HG03521 (cell line): ENCODE measurements around the gene DYNLRB1.

Experiments
- ATAC-seq: cut with Tn5 transposase; IDR thresholded peaks from one replicate; pipeline ENCODE4 v1.9.1; 2021; ENCODE audit warnings: mild to moderate bottlenecking, moderate library complexity; ENCODE audit not compliant: unreplicated experiment

DYNLRB1 gene

DNA sequence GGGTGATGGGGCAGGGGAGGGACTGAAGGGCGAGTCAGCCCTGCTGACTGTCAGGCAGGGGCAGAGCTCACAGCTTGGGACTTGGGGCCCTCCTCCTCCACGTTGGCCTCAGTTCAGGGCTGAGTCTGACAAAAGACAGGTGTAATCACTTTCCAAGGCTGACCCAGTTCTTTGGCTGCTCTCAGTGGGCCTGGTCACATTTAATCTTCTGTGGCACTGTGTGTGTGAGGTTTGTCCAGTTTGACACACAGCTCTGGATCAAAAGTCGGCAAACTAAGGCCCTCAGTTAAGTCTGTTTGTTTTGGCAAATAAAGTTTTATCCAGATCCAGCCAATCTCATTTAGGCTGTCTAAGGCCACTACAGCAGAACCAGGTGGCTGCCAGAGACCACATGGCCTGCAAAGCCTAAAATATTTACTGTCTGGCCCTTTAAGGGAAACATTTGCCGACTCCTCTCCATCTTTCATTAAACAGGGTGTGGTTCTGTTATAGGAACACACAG lies 37.2 kb downstream of the DYNLRB1 start:
- ATAC-seq = no peak

DNA sequence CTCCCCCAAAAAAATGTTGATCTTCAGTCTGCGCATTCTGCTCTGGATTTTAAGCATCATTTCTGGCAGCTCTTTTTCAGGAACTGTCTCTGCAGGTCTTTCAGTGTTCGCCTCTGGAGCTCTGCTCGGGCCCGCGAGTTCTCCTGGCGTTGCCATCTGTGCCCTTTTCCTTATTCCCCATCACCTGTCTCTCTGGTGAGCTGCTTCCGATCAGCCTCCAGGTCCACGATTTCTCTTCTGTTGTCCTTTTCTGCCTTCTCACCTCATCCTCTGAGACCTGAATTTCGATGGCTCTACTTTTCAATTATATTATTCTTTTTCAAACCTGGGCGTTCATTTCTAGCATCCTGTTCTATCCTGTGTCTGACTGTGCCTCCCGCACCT lies 41.7 kb downstream of the DYNLRB1 start:
- ATAC-seq = no peak

DNA sequence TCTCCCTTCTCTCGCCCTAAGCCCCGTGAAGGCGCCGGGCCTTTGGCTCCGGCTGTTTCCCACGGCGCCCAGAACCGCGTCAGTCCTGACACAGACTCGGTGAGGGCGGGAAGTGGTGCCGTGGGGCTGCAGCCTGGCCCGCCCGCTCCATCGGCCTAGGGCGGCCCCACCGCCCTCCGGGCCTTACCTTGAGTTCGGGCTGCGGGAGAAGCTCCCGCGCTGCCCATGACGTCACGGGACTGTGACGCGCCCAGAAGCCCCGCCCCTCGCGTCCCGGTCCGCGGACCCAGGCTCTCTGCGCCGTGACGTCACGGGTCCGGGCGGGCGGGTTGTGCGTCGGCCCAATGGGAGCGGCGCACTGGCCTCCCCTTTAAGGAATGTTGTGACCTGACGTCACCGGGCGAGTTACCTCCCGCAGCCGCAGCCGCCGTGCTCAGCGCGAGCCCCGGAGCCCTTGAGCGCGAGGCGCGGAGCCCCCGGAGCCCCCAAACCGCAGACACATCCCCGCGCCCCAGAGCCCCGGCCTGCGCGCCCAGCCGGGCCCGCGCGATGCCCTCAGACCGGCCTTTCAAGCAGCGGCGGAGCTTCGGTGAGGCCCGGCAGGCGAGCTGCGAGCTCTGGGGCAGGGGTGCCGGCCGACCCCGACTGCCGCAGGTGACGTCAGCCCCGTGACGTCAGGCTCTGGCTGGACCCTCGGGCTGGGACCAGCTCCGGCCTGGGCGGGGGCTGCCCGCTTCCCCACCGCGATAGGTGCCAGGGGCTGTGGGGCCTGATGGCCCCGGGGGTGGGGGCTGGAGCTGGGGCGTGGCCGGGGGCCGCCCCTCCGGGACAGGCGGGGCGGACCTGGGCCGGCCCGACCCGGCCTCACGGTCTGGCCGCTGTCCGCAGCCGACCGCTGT lies 42.3 kb downstream of the DYNLRB1 start, which contains the start of gene MAP1LC3A:
TSS of gene MAP1LC3A (plus strand) at position 399 of the 899 bp plus-strand sequence. CDS start at position 550, 151 bp downstream.
- ATAC-seq = peak; percentile 60

DNA sequence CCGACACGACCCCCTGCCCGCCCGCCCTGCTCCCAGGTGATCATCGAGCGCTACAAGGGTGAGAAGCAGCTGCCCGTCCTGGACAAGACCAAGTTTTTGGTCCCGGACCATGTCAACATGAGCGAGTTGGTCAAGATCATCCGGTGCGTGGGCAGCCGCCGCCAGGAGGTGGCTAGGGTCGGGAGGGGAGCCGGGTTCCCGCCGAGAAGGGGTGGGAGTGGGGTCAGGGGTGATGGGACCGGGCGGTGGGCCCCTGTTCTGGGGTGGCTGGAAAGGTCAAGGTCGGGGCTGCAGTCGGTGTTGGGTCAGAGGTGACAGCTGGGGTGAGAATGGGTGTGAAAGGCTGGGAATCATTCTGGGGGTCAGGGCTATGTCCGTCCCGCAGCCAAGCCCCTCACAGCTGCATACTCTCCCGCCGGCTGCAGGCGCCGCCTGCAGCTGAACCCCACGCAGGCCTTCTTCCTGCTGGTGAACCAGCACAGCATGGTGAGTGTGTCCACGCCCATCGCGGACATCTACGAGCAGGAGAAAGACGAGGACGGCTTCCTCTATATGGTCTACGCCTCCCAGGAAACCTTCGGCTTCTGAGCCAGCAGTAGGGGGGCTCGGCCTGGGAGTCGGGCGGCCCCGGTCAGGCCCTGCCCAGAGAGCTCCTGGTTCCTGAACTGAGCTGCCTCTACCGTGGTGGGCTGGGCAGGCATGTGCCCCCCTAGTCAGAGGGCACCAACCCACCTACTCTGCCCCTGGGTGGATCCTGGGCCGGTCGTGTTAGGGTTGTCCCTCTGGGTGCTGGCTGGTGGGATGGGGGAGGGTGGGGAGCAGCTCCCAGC lies 43.3 kb downstream of the DYNLRB1 start:
- no peak for ATAC-seq

DNA sequence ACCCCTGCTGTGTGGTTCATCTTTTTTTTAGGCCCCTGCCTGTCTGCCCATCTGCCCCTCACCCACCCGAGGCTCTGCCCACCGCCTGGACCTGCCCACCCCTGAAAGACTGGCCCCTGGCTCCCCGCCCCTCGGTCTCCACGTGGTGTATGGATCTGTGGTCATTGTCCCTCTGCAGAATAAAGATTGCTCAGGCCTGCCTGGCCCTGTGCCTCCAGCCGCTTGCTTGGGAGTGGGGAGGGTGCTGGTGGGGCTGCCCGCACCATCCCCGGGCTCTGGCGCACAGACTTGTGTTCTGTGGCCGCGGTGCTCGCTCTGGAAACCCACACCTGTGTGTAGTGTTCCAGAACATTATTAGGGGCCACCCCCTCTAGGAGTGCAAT lies 43.9 kb downstream of the DYNLRB1 start:
- ATAC-seq = no peak

DNA sequence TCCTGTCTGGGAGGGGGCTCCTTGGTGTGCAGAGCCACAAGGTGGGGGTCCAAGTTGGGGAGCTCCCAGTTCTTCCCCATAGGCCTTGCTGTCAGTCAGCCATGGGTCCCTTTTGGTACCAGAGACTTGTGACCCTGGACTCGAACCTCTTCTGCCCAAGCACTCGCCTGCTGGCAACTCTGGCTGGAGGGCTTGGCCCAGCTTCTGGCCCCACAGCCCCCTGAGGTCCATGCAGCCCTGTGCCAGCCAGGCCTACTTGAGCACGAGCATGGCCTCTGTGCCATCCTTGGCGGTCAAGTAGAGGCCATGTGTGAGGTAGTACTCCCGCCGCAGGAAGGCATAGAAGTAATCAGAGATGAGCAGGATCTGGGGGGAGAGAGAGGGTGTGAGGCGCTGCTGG lies 44.4 kb downstream of the DYNLRB1 start:
- ATAC-seq = no peak

DNA sequence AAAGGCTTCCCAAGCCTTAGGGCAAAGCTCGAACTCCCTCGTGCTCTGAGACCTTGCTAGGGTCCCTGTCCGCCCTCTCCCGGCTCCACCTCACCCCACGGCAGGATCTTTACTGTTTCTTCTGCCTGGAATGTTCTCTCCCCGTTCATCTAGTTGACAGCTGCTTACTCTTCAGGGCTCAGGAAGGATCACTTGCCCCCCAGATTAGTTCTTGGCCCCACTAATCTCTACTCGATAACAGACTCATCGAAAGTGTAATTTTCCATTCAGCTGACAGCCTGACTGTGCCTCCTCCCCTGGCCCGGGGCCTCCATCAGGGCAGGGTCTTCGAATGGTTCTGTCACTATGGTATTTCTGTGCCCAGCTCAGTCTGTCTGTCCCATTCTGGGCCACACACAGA lies 45.4 kb downstream of the DYNLRB1 start:
- no peak for ATAC-seq

DNA sequence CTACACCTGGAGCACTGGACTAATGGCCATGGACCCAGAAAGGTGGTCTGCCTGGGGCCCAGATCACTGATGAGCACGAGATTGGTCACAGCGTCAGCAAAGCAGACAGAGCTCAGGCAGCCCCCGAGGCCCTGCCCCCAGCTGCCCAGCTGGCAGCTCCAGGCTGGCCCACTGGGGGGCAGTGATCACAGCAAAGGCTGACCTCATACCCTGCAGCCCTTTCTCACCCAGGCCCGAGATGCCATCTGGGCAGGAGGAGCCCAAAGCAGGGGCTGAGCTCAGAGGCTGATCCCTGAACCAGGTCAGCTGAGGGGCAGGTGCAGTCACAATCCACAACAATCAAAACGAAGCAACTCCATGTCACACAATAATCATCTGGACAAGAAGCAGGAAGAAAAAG lies 46.4 kb downstream of the DYNLRB1 start:
- no peak for ATAC-seq

DNA sequence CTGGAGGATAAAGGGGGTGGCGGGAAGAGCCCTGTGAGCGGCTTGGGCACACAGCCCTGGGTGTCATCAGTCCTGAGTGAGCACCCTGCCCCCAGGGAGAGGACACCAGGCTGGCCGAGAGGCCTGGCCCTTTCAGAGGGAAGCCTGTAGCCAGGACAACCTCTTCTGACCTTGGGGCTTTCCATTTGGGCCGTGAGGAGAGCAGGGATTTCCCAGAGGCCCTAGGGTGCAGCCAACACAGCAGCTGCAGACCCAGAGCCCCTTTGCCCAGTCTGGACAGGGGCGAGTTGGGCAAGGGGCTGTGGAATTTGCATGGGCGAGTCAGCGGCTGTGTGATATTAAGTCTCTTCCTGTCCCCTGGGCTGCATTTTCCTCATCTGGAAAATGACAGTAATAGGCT lies 48.6 kb downstream of the DYNLRB1 start:
- ATAC-seq = no peak

DNA sequence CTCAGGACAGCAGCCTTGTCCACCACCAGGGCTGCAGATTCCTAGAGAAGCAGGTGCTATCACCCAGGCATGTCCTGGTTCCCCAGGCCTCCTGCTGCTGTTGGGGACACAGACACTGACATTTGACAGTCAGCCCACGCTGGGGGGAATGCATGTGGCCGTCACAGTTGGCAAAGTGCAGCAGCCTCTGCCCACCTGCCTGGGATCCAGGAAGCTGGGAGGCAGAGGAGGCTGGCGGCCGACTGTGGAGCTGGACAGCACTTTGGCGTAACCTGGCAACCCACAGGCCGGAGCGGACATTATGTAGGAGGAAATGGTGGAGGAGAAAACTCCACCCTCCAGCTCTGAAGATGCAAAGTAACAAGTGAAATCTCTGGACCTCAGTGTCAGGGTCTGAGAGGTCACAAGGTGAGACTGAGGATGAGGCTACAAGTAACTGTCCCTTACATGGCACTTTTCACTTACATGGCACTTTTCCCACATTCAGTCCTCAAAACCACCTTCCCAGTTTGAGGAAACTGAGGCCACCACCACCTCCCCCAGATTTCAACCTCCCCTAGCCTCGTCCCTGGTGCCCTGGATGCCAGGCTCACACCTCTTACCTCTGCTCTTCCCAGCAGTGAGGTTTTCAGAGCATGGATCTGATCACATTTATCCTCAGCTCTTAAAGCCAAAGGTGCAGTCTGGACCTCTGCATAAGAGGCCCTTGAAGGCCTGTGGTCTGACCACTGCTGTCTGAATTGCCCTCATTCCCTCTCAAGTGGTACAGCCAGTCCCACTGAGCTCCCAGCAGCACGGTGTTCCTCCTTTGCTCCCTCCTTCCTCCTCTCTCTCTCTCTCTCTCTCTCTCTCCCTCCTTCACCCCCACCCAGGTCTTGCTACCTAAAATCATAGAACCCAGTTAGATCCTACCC lies 51.0 kb downstream of the DYNLRB1 start:
- no peak for ATAC-seq

DNA sequence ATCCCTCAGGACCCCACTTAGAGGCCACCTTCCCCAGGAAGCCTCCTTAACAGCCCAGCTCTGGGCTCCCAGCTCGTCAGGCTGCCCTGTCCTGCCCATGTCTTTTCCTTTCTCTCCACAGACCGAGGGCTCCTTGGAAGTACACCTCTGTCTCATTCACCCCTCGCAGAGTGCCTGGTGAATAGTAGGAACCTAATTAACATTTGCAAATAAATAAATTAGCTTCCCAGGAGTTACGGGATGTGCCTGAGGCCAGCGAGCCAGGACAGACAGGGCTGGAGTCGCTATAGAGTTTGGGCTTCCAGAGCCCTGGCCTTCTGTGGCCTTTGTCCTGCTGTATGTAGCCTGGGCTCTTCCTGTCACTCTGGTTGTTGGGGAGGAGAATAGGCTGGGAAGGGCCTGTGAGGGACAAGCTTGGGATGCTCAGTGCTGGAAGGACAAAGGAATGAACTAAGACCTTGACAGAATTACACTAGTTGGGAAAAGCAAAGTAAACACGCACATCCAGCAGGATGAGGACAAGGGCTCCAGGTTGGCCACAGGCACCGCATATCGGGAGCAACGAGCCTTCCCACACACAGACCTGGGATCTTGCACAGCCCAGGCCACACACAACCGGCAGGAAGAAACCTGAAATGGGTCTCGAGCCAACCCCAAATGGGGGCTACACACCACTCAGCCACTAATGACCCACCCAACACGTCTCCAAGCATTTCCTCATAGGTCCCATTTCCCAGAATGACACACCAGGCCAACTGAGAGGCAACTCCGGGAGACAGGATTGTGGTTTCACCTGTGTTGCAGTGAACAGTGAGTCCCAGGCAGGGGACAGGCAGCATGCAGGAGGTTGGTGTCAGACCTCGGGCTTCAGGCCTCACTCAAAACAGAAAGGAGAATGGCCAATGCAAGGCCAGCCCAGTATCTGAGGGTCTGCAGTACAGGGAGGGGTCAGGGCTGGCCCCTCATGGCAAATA lies 52.0 kb downstream of the DYNLRB1 start:
- ATAC-seq = no peak

DNA sequence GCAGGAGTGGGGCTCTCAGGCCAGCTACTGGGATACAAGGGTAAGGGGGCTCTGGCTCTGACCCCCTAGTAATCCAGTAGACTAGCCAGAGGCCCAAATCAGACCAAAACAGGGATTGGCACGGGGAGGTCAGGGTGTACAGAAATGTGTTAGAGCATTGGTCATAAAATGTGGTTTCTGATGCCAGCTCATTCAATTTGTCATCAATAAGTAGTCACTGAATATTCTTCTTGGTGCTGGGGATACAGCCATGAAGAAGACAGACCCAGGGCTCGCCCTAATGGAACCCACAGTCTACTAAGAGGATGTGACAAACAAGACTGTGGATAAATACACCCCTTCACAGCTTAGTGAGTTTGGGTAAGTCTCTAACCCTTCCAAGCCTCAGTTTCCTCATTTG lies 53.4 kb downstream of the DYNLRB1 start:
- no peak for ATAC-seq

DNA sequence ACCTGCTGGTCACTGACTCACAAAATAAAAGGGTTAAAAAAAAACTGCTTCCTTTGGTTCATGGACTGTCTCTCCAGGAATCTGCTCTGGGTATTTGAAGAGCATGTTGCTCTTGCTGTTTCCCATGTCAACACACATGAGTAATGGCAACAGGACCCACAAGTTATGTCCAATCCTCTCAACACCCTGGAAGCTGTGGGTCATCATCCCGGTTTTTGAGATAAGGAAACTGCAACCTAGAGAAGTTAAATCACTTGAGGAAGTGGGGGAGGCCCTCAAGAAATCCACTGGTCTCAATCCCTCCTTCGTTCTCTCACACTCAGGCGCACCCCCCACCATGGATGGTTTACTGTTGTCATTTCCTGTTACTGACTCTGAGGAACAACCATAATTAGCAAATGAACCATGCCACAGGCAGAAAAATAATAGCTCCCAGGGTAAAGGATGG lies 54.7 kb downstream of the DYNLRB1 start:
- ATAC-seq = no peak

DNA sequence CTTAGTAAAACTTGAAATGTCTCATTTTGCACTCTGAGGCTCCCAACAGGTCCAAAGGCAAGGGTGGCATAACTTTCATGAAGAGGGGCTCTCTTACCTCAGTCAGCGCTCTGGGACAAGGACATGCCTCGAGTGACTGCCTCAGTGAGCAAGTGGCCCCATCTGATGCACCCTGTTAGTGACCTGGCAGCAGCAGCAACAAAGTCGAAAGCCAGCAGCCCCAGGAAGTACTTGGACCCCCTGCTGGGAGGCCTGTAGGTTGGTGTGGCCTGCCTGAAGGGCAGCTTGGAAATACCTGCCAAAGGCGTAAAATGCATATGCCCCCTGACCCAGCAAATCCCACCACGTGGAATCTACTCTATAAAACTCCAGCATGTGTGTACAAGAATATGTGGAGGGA lies 55.5 kb downstream of the DYNLRB1 start:
- ATAC-seq = no peak

DNA sequence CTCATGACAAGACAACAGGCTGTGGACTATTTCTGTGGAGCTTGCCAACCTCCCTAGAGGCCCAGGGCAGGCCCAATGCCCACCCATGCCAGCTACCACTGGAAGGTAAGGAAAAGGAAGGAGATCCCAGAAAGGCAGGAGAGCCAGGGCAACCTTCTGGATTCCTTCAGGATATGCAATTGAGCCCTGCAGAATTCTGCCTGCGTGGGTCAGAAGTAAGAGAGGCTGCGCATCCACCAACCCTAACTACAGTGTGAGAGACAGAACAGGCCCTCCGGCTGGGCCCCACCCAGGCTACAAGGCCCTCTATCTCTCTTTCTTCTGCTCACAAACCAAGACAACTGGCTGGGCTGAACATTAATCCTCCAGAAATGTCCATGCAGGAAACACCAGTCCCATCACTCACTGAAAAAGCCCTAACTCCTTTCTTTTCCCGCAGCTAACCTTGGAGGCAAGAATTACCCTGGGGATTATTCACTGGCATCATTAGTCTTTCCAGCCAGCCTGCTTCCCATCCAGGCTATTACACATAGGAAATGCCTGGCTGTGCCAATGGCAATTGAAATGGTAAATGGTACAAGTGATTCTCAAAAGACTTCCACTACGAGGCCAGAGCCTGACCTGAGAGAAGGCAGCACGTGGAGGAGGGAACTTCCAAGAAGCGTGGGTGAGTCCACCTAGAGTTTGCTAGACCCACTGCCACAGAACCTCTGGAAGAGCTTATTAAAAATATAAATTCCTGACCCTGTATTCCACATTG lies 57.5 kb downstream of the DYNLRB1 start:
- no peak for ATAC-seq

DNA sequence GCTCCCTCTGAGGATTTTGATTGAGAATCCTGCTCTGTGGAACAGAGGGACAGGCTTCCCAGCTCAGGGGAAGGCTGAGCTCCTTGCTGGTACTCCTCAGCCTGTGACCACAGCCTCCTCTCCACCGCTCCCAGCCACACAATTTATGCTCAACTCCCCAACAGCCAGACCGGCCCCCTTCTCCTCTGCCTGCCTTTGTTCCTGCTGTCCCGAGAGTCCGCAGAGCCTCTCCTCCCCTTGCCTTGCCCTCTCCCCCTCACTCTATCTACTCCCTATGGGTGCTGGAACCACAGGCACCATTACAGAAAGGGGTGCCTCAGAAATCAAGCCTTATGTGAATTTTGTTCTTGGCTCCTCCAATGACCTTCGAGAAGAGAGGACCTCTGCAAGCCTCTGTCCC lies 58.2 kb downstream of the DYNLRB1 start:
- ATAC-seq = no peak

DNA sequence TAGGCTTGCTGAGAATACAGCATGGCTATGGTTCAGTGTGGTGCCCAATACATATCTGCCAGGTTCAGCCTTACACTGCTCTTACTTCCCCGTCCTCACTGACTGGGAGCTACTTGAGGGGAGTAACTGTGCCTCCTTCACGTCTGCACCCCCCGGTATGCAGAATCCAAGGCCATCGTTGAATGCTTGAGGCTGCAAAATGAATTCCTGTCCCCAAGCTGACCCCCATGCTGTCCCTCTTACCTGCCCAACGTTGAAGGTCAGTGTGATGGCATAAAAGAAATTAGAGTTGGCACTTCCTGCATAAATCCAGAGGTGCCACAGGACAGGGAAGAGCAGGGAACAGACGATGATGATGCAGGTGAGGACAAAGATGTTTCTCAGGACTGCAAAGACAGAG lies 58.6 kb downstream of the DYNLRB1 start:
- no peak for ATAC-seq

DNA sequence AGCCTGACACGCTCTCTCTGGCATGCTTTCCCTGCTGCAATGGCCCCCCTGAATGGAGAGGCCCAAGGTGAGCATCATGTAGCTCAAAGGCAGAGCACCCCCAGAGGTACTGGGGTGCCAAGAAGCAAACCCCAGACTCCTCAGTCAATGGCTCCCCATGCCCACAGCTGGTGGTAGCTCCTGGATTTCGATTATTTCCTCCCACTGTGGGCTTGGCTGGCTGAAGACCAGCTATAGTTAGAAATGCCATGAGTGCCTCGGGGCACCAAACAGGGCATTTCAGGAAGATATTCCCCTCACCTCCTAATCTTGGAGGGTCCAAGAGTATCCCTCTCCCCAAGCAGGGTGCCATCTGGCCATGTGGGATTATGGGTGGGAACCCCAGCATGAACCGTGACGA lies 59.0 kb downstream of the DYNLRB1 start:
- ATAC-seq = no peak

DNA sequence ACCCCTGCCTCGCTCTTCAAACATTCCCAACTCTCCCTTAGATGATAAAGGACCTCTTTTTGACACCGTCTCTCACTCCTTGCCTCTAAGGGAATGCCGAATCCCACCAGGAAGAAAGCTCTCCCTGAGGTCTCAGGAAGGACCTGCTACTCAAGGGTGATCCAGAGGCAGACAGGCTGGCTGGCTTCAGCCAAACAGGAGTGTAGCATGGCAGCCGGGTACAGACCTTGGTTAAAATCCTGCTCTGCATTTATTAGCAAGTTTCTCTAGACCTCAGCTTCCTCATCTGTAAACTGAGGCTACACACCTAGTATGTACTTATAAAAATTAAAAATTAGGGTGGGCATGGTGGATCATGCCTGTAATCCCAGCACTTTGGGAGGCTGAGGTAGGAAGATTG lies 59.5 kb downstream of the DYNLRB1 start:
- no peak for ATAC-seq
